ENCODE results near the gene RRP1. TPM values are rescaled to one million over a fixed set of nuclear protein-coding genes. Genes with fewer than 3 reads are reported as not detected.

The RRP1 gene
- total and polyA plus RNA-seq, 8 donors: 7.6 to 18.4 (median 12.3) TPM

DNA sequence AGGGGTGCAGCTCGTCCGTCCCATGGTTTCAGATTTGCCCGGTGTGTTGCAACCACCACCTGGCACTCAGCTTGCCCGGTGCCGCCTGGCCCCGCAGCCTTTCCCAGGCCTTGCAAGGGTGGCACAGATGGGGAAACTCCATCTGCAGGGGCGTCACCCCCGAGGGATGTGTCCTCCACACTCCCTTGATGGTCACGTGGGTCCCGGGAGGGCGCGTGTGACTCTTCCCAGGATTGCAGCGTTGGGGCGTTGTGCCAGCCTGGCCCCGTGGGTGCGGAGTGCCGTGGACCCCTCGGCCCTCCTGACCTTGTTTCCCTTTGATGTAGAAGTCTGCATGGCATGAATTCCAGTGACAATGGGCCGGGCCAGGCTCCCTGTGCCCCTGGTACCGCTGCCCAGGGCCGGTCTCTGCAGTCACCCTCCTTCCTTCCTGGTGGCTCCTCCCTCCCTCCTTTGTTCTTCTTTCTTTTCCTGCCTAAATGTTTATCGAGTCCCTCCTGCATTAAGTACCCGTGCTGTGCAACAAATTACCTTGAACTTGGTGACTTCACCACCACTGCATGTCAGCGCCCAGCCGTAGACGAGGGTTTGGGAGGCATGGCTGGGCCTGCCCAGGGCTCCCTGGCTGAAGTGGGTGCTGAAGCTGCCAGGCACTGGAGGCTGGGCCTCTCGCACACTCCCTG, 22.9 kb downstream of the RRP1 start:
- TF ChIP-seq, protein P1, sequence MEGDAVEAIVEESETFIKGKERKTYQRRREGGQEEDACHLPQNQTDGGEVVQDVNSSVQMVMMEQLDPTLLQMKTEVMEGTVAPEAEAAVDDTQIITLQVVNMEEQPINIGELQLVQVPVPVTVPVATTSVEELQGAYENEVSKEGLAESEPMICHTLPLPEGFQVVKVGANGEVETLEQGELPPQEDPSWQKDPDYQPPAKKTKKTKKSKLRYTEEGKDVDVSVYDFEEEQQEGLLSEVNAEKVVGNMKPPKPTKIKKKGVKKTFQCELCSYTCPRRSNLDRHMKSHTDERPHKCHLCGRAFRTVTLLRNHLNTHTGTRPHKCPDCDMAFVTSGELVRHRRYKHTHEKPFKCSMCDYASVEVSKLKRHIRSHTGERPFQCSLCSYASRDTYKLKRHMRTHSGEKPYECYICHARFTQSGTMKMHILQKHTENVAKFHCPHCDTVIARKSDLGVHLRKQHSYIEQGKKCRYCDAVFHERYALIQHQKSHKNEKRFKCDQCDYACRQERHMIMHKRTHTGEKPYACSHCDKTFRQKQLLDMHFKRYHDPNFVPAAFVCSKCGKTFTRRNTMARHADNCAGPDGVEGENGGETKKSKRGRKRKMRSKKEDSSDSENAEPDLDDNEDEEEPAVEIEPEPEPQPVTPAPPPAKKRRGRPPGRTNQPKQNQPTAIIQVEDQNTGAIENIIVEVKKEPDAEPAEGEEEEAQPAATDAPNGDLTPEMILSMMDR (IDR thresholded peaks at IDR 0.05): no peak
- DNase-seq: peak in 1 of 6 donors; percentile 57
- H3K4me3 ChIP-seq: peak overlapping the region in 1 of 4 donors; percentile 7
- intact Hi-C loops (cut with DNase I): loop anchor here in 1 of 3 donors (5.0 to 10.0 kb wide), 2 partner anchors 133 to 165 kb away; no protein-coding TSS in a partner anchor
- no peak overlapping the region for H3K27ac ChIP-seq
- FAIRE-seq: no peak
- no peaks in the 10 kb centered on the region for H3K36me3 ChIP-seq
- H3K4me1 ChIP-seq: peaks cover 0 to 4% (median 0%) of the 10 kb centered on the region in 3 donors
- no peak for ATAC-seq
- WGBS, 2 donors: 64 to 73% methylated on average over 27 of the region's 27 CpGs
- H3K9me3 ChIP-seq: no peaks in the 10 kb centered on the region
- H3K27me3 ChIP-seq: no peaks in the 10 kb centered on the region

DNA sequence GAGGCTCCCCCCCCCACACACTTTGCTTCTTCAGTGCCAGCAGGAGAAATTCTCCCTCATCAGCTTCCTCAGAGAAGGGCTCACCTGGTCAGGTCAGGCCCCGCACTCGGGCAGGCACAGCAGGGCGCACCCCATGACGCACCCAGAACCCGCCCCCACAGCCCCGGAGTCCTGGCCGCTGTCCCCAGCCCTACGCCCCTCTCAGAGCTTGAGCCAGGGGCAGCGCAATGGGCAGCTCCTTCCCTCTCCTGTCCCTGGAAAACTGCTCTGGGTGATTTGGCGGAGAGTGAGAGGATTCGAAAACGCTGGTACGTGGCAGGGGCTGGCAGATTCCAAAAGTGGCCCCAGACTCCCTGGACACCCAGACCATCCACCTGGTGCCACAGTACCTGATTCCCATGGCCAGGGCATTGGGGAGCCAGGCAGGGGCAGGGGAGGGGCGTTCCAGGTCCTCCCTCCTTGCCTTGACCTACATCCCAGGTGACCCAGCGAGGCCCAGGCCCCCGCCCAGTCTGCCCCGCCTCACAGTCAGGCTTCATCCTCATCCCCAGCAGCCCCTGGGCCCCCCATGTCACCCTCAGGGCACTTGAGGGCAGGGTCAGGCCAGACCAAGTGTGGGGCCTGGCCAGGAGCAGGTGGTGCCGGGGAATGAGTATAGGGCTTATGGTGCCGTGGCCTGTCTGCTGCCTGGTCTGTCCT, 23.7 kb downstream of the RRP1 start:
- intact Hi-C loops (cut with DNase I): loop anchor here in 1 of 3 donors (5.0 to 10.0 kb wide), 2 partner anchors 132 to 164 kb away; no protein-coding TSS in a partner anchor
- ATAC-seq (no peak), FAIRE-seq (no peak), DNase-seq (peak in 1 of 6 donors; percentile 73)
- Histone ChIP-seq H3K4me1 (peaks cover 0 to 4% (median 0%) of the 10 kb centered on the region in 3 donors), H3K27me3 (no peaks in the 10 kb centered on the region), H3K27ac (no peak overlapping the region), H3K4me3 (no peak overlapping the region), H3K36me3 (no peaks in the 10 kb centered on the region), H3K9me3 (no peaks in the 10 kb centered on the region)
- WGBS, 2 donors: 86 to 89% methylated on average over 19 of the region's 19 CpGs
- TF ChIP-seq, protein P1 (IDR thresholded peaks at IDR 0.05): no peak

DNA sequence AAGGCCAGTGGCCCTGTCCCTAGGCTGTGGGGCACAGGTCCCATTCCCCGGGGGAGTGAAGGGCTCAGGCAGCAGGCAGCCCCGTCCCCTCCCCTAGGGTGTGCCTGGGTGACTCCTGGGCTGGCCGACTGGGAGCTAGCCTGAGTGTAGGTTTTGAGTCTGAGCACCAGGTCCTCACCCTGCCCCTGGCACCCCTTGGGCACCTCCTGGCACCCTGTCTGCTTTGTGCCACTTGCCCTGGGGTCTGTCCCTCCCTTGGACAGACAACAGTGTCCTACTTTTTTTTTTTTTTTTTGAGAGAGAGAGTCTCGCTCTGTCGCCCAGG, 24.2 kb downstream of the RRP1 start:
- intact Hi-C loops (cut with DNase I): loop anchor here in 1 of 3 donors (5.0 to 10.0 kb wide), 2 partner anchors 131 to 164 kb away; no protein-coding TSS in a partner anchor
- ATAC-seq: no peak
- WGBS, 2 donors: 85 to 87% methylated on average over 5 of the region's 5 CpGs

GRCh38 chr21:43814215-43815106, 25.1 kb downstream of the RRP1 start:
- TF ChIP-seq, protein P1 (IDR thresholded peaks at IDR 0.05): no peak
- 37 to 41% methylated on average over 28 of the region's 28 CpGs for WGBS, 2 donors
- ATAC-seq (peak in 3 of 4 donors; percentile 15 to 28 (median 22)), DNase-seq (peak in 3 of 6 donors; percentile 21 to 60 (median 58)), FAIRE-seq (no peak)
- intact Hi-C loops (cut with DNase I): loop anchor here in 1 of 3 donors (5.0 to 10.0 kb wide), 2 partner anchors 130 to 163 kb away; no protein-coding TSS in a partner anchor
- no peak overlapping the region for H3K27ac ChIP-seq
- no peaks in the 10 kb centered on the region for H3K27me3 ChIP-seq
- peaks cover 0 to 4% (median 0%) of the 10 kb centered on the region in 3 donors for H3K4me1 ChIP-seq
- H3K36me3 ChIP-seq: no peaks in the 10 kb centered on the region
- no peaks in the 10 kb centered on the region for H3K9me3 ChIP-seq
- no peak overlapping the region for H3K4me3 ChIP-seq

More for the DNA sequence above, 24.2 kb downstream of the RRP1 start:
- H3K4me1 ChIP-seq: peaks cover 0 to 4% (median 0%) of the 10 kb centered on the region in 3 donors
- no peak for FAIRE-seq
- no peaks in the 10 kb centered on the region for H3K36me3 ChIP-seq
- H3K27me3 ChIP-seq: no peaks in the 10 kb centered on the region
- no peak overlapping the region for H3K4me3 ChIP-seq
- no peak overlapping the region for H3K27ac ChIP-seq
- TF ChIP-seq, protein P1 (IDR thresholded peaks at IDR 0.05): no peak
- H3K9me3 ChIP-seq: no peaks in the 10 kb centered on the region
- peak in 1 of 6 donors; percentile 66 for DNase-seq

Measured in pancreas (tissue), 10 donors.